HG03558 (cell line): ENCODE results near the gene CTSH.

Experiments used
- ATAC-seq: cut with Tn5 transposase; IDR thresholded peaks from one replicate; pipeline ENCODE4 v1.9.1; 2021; ENCODE audit warnings: moderate number of reproducible peaks; ENCODE audit not compliant: unreplicated experiment; ENCODE audit errors: extremely low read depth

The CTSH gene

DNA sequence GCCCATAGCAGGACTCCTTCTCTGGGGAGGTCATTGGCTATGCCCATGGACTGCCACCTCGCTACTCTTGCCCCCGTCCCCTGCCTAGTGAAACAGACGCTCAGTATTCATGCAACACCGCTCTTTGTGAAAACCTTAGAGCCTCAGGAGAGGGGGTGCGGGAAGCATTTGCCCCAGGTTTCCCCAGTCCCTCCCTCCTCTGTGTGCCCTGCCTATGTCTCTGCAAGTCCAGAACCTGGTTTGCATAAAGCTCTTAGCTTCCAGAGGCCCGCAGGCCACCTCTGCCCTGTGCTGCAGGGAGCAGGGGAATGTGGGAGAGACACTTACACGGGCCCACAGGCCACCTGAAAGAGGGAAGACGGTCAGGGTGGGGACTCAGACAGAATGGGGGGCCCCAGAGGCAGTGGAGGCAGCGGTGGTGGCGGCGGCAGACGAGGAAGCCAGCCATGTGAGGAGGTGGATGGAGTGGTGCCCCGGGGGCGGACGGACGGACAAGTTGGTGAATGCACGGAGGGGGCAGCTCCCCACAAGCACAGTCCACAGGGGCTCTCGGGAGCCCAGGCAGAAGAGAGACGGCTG, 33.8 kb upstream of the CTSH start:
- no peak for ATAC-seq

DNA sequence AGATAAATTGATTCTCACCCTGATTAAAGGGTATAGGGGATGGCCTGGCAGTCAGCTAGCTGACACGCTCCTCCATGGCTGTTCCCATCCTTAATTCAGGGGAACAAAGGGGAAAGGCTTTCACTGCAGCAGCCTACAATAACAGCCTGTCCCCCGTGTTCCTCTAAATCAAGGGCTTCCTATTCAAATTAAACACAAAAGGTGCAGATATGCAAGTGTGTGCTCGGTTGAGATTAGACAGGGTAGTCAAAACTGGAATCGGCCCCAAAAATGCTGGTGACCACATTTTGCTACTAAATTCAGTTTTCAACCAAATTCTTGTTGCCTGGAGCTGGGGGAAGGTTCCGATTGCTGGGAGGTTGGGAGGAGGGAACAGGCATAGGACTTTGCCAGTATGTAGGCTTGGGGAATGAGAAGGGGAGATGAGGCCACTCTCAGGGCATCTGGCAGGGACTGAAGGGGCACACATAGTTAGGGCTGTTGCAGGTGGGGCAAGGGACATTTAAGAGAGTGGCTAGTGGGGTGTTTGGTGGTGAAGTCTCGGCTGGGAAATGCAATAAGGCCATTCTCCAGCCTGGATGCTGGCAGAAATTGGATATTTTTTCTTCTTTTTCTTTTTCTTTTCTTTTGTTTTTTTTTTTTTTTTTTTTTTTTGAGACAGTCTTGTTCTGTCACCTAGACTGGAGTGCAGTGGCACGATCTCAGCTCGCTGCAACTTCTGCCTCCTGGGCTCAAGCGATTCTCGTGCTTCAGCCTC, 32.9 kb upstream of the CTSH start:
- peak; percentile 15 for ATAC-seq

DNA sequence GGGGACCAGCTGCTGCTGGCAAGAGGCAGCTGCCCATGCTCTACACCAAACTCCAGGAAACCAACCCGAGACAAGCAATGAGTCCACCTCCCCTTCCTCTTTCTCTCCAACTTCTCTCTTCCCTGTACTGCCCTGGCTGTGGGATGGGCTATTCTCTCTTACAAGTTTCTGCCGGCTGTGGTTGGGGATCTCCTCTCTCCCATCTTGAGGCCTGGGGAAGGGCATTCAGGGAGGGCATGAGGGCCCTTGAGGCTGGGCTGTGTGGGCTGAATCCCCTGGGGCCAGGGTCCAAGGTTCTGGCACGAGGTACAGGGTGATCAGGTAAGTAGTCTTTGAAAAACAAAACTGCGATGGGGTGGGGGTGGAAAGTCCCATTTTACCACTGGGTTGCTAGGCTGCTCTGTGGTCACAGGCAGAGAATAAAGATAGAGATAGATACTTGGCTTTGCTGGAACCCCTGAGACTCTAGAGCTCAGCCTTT, 32.3 kb upstream of the CTSH start:
- peak; percentile 48 for ATAC-seq

DNA sequence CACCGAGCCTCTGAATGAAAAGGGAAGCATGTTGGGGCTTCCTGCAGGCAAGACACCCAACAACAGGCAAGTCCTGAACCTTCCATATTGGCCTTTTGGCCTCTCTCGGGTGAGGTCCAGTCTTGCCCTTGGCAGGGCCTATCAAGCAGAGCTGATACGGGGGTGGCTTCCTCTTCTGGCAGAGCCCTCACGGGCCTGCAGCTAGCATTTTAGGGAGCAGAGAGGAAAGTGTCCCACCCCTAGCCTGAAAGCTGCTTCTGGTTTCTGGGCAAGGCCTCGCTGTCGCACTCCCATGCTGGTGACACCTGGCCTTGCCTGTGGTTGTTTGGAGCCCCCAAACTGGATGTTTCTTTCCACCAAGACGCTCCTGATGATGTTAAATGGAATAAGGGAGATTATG, 31.8 kb upstream of the CTSH start:
- ATAC-seq: no peak

DNA sequence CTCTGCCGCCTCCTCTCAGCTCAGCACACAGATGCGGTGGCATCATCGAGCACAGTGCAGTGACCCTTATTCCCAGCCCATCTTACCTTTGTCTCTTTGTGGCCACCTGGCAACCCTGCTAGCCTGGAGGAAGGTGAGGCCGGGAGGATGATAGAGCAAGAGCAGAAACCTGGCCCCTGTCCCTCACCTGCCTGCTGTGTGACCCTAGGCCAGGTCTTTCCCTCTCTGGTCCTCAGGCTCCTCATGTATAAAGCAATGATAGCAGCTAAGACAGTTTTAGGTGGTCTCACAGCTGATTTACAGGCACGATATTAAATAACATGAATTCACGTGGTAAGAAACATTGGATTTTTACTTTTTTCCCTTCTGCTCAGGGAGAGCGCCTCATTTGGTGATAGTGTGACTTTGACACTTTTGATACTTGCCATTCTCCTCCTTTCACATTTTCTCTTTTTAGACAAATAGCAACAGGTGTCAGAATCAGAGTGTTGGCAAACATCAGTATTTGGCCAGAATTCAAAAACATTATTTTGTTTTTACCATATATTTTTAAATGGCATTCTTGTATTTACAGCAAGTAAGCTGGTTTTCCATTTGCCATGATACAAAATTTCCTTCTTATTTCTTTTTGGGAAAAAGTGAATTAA, 29.5 kb upstream of the CTSH start:
- no peak for ATAC-seq

DNA sequence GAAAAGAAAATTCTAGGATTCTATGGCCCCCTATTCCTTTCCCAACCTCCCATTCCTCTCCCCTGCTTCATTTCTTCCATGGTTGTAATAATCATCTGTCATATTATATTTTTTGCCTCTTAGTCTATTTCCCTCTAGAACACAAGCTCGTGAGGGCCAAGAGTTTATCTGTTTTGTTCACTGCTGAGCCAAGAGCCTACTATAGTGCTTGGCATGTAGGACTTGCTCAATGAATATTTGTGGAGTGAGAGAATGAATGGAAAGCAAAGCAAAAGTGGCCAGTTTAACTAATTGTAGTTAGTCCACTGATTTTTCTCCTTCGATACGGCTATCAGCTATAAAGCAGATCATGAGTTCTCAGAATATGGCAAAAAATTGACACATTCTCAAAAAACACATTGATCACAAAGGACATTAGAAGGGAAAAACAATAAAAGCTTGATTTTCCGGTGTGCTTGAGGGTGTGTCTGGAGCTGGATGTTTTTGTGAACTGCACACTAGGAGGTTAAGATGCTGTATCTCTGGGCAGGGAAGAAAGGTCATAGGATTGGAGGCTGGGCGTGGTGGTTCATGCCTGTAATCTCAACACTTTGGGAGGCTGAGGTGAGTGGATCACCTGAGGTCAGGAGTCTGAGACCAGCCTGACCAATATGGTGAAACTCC, 25.0 kb upstream of the CTSH start:
- ATAC-seq: no peak

DNA sequence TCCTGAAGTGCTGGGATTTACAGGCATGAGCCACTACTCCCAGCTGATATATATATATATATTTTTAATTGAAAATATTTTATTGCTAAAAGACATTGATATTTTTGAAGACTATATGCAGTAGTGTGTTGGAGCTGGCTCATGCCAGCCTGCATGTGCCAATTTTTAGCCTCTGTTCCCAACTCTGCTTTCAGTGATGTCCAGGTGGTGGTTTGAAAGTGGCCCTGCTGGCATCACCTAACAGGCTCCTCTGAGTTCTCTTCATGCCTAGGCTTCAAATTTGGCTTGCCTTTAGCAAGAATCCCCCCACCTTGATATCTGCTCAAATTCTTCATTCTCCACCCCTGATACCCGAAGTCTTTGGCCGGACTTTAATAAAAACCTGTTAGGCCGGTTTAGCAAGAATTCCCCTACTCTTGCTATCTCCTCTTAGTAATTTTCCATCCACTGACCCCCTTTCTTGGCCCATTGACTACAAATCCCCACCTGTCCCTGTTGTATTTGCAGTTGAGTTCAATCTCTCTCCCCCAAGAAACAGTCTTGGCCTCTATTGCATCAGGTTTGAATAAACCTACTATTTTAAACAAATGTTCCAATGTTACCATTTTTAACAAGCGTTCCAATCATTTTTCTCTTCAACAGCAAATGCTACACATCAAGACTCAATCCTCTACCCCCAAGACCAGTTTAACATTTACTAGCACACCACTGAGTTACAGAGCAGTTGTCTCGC, 23.9 kb upstream of the CTSH start:
- no peak for ATAC-seq

DNA sequence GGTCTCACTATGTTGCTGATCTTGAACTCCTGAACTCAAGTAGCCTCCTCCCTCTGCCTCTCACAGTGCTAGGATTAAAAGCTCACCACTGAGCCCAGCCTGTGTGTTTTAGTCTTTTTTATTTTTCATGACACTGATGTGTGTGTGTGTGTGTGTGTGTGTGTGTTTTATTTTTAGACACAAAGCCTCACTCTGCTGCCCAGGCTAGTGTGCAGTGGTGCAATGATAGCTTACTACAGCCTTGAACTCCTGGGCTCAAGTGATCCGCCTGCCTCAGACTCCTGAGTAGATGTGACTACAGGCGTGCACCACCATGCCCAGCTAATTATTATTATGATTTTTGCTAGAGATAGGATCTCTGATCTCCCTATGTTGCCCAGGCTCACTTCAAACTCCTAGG, 23.3 kb upstream of the CTSH start:
- ATAC-seq: no peak

DNA sequence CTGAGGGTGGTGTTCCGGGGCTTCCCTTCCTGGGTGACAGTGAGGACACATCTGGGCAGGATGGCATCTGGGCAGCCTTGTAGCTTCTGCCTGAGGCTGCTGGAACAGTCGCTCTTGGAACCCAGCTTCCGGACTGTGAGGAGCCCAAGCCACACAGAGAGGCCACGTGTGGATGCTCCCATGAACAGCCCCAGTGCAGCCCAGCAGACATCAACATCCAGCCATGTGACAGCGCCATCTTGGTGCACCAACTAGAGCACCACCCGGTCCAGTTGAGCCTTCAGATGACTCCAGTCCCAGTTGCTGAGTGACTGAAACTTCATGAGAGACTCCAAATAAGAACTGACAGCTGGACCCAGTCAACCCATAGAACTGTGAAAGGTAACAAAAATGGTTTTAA, 15.5 kb upstream of the CTSH start:
- no peak for ATAC-seq

DNA sequence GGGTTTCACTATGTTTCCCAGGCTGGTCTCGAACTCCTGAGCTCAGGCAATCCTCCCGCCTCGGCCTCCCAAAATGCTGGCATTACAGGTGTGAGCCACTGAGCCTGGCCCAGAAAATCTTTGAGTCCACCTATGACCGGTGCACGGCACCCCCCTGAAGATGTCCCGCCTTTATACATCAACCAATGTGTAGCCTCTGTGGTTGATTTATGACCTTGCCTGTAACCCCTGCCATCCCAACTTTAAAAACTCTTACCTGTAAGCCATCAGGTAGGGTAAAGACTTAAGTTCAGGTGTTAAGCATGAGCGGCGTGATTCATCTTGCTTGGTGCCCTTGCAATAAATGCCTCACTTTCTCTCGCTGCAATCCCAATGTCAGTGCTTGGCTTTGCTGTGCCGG, 14.5 kb upstream of the CTSH start:
- no peak for ATAC-seq

DNA sequence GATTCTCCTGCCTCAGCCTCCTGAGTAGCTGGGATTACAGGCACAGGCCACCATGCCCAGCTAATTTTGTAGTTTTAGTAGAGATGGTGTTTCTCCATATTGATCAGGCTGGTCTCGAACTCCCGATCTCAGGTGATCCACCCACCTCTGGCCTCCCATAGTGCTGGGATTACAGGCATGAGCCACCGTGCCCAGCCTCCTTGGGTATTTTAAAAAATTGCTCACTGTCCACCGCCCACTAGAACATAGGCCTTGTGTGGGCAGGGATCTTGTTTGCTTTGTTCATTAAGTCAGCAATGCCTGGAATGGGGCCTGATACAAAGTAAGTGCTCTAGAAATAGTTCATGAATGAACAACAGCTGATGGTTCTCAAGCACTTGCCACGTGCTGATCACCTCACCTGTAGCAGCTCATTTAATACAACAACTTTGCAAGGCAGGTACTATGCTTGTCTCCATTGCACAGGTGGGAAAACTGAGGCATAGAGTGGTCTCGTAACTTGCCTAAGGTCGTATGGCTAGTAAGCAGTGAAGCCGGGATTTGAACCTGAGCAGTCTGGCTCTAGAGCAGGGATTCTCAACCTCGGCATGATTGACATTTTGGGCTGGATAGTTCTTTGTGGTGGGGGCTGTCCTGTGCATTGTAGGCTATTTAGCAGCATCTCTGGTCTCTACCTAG, 12.7 kb upstream of the CTSH start:
- ATAC-seq: no peak

DNA sequence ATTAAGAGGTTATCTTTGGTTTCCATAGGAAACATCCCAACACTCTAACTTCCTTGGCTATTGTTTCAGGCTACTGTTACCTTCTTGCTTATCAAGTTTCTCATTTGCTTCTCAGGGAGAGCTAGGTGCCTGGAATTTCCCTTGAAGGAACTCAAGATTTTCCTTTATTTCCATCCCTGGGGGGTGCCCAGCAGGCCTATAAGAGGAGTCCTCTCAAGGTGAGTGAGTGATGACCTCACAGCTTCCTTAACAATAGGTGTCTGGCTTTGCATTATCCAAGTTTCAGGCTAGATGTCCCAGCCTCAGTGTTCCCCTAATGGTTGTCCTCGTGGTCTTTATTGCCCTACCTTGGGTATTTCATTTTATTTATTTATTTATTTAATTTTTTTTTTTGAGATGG, 12.1 kb upstream of the CTSH start:
- ATAC-seq: no peak

DNA sequence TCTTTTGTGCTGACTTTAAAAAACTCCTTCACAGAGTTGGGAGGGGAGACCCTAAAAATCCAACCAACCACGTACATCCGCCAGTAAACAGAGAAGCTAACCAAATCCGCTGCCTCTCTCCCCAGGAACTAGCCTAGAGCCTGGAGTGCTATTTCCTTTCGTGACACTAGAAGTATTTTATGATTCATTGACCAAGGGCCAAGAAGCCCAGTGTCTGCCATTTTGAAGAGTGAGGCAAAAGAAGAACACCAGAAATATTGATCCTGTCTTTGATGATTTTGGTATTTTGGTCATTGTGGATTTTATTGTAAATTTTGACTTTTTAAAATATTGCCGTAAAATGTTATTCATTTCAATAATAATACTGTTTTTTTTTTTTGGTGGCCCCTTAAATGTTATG, 10.5 kb upstream of the CTSH start:
- ATAC-seq: no peak

DNA sequence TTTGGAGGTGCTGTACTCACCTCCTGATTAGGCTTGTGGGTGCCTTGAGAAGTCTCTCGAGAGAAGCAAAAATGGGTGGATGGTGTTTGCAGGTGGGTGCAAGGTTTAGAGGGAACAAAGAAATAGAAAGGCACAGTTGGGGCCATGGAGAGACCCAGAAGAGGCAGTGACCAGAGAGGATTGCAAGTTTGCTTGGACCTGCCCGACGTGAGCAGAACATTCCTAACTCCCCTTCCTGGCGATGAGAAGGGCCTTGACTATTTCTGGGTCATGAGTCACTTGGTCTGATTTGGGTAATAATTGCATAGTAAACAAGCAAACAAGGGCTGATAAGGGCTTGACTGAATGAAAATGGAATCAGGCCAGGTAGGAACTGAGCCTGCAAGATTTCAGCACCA, 7.0 kb upstream of the CTSH start:
- no peak for ATAC-seq

DNA sequence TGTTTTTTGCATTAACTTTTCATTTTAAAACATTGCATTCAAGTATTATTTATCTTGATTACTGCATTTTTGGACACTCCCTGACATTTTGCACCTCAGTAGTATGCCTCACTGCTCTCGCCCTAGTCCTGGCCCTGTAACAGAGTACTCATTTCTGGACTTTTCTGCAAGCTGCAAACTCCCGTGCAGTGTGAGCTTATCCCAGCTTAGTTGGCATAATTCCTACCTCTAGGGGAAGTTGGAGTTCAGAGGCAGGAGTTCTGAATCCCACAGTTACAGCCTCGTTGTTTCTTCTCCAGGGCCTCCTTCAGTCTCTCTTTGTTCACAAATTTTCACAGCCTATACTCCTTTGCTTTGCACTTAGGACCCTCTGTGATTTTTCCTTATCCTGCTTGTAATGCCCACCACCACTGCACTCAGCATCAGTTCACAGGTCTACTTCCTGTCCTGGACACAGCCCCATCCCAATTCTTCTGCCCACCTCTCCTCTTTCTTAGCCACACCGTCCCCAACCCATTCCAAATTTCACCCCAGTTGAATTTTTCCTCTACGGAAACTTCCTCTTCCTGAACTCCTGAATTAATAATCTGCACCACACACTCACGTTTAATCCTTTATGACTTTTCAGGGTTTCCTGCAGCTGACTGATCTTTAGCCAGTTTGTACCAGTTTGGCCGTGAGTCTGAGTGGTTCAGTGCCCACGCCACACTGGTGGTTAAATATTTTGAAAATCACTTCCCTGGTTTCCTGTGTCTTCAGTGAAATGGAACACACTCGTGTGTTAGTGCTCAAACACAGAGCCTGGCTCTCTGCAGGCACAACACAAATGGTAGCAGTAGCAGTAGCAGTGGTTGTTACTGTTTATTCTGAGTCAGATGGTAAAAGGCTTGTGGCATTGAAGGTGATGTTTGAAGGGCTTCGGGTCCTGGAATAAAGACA, 6.3 kb upstream of the CTSH start:
- ATAC-seq: no peak

DNA sequence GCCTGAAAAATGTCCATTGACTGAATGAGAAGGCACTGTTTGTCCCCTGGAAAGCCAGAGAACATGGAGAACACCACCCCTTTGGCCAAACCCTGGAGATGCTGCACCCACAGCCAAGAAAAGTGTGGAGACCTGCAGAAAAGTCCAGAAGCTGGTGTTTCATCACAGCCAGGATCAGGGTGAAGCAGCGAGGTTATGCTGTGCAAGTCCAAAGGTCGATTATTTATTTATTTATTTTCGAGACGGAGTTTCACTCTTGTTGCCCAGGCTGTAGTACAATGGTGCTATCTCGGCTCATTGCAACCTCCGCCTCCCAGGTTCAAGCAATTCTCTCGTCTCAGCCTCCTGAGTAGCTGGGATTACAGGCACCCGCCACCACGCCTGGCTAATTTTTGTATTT, 5.5 kb upstream of the CTSH start:
- no peak for ATAC-seq

DNA sequence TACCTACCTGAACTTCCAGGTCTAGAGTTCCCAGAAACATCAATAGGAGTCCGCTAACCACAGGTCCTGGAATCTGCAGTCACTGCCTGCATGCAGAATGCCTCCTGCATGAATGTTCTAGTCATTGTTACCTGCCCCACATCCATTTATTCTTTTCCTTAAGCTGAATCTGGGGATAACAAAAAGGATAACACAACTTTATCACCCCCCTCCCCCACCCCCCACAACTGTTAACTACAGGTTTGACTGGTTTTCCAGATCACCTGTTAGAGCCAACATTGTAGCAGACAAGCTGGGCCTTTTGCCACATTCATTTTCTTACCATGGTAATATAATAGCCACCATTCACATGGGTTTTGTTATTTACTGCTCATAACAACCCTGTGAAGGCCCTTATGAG, 4.6 kb upstream of the CTSH start:
- no peak for ATAC-seq

DNA sequence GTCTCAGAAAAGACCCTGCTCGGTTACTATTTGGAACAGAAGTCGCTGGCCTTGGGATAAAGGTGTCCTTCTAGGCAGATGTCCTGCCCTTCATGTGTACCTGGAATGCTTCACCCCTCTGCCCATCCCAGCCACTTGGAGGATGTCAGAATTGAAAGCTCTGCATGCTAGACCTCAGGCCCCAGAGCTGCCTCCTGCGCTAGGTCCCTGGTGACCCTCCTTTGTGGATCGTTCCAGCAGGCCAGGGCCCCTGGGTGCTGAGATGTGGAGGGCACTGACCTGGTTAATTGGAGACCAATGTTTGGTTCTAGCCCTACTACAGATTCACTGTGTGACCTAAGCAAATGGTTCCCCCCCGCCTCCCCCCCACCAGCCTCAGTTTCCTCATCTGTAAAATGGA, 2.7 kb upstream of the CTSH start:
- ATAC-seq: no peak

DNA sequence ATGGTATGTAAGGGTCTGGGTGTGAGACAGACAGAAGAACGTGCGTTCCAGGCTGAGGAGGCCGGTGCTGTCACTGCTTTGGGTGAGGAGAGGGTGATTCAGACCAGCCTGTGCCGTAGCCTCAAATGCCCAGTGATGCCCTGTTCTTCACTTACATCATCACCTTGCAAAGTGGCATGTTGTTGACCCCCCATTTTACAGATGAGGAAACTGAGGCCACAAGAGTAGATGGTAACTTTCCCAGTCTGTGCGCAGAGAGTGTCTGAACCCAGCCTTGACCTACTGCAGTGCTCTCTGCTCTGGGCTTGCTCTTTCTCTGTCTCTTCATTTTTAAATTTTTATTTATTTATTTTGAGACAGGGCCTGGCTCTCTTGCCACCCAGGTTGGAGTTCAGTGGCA, 1.6 kb upstream of the CTSH start:
- ATAC-seq: no peak
